H9 (cell line): ENCODE results near the gene ACADSB. TPM values are rescaled to one million over a fixed set of nuclear protein-coding genes. Genes with fewer than 3 reads are reported as not detected.

Experiments
- DNase-seq: peaks from one replicate; pipeline ENCODE4 v3.0.0-alpha.2; 2017
- H2AFZ ChIP-seq: one replicate; pipeline ENCODE4 v1.6.1; 2013; ENCODE audit warnings: mild to moderate bottlenecking, low read length, control low read depth, moderate library complexity
- H2AK5ac ChIP-seq: 2 replicates; pipeline ENCODE4 v1.6.1; 2013; ENCODE audit warnings: low read length, control low read depth, mixed read lengths; ENCODE audit not compliant: insufficient read length
- H2BK120ac ChIP-seq: one replicate; pipeline ENCODE4 v1.6.1; 2013; ENCODE audit warnings: low read depth, mild to moderate bottlenecking, low read length, control low read depth, inconsistent platforms; ENCODE audit not compliant: poor library complexity, severe bottlenecking
- H2BK12ac ChIP-seq: 2 replicates; pipeline ENCODE4 v1.6.1; 2013; ENCODE audit warnings: low read length, control low read depth, mixed read lengths, low read depth; ENCODE audit not compliant: insufficient read length
- H2BK15ac ChIP-seq: 2 replicates; pipeline ENCODE4 v1.6.1; 2013; ENCODE audit warnings: low read depth, low read length, control low read depth
- H2BK20ac ChIP-seq: one replicate; pipeline ENCODE4 v1.6.1; 2013; ENCODE audit warnings: low read depth, mild to moderate bottlenecking, low read length, control low read depth, inconsistent platforms; ENCODE audit not compliant: poor library complexity, severe bottlenecking
- H2BK5ac ChIP-seq: 2 replicates; pipeline ENCODE4 v1.6.1; 2013; ENCODE audit warnings: low read length, control low read depth, mixed read lengths; ENCODE audit not compliant: insufficient read length
- H3K14ac ChIP-seq: 2 replicates; pipeline ENCODE4 v1.6.1; 2013; ENCODE audit warnings: low read length, control low read depth; ENCODE audit not compliant: insufficient read depth
- H3K18ac ChIP-seq: 2 replicates; pipeline ENCODE4 v1.6.1; 2013; ENCODE audit warnings: low read depth, mild to moderate bottlenecking, mixed read lengths, low read length, control low read depth; ENCODE audit not compliant: insufficient read length
- H3K23ac ChIP-seq: 2 replicates; pipeline ENCODE4 v1.6.1; 2013; ENCODE audit warnings: low read length, control low read depth, mixed read lengths, low read depth; ENCODE audit not compliant: insufficient read length
- H3K23me2 ChIP-seq: 2 replicates; pipeline ENCODE4 v1.6.1; 2013; ENCODE audit warnings: low read depth, mild to moderate bottlenecking, mixed read lengths, low read length, control low read depth; ENCODE audit not compliant: insufficient read length, poor library complexity, severe bottlenecking
- H3K27ac ChIP-seq: 2 replicates; pipeline ENCODE4 v1.5.1; 2013; ENCODE audit warnings: low read length, control low read depth, mixed read lengths, low read depth; ENCODE audit not compliant: insufficient read length
- H3K27me3 ChIP-seq: 2 replicates; pipeline ENCODE4 v1.6.1; 2013; ENCODE audit warnings: low read length, control low read depth, inconsistent platforms; ENCODE audit not compliant: insufficient read depth
- H3K4ac ChIP-seq: 2 replicates; pipeline ENCODE4 v1.6.1; 2013; ENCODE audit warnings: low read depth, mild to moderate bottlenecking, control low read depth, inconsistent platforms, low read length, moderate library complexity
- H3K4me1 ChIP-seq: 2 replicates; pipeline ENCODE4 v1.6.1; 2013; ENCODE audit warnings: low read length, control low read depth, inconsistent platforms; ENCODE audit not compliant: insufficient read depth
- H3K4me2 ChIP-seq: 2 replicates; pipeline ENCODE4 v1.6.1; 2013; ENCODE audit warnings: low read length, control low read depth, mixed read lengths; ENCODE audit not compliant: insufficient read length, insufficient read depth
- H3K56ac ChIP-seq: 2 replicates; pipeline ENCODE4 v1.6.1; 2013; ENCODE audit warnings: low read depth, mild to moderate bottlenecking, mixed read lengths, low read length, control low read depth; ENCODE audit not compliant: insufficient read length
- H3K79me1 ChIP-seq: 2 replicates; pipeline ENCODE4 v1.6.1; 2013; ENCODE audit warnings: low read depth, mild to moderate bottlenecking, moderate library complexity, low read length, control low read depth, inconsistent platforms; ENCODE audit not compliant: insufficient read depth, poor library complexity, severe bottlenecking
- H3K79me2 ChIP-seq: 2 replicates; pipeline ENCODE4 v1.6.1; 2013; ENCODE audit warnings: low read length, control low read depth, inconsistent platforms; ENCODE audit not compliant: insufficient read depth
- H3K9ac ChIP-seq: 2 replicates; pipeline ENCODE4 v1.6.1; 2013; ENCODE audit warnings: low read length, control low read depth, mixed read lengths; ENCODE audit not compliant: insufficient read length; ENCODE audit errors: extremely low read depth
- H3K9me3 ChIP-seq: one replicate; pipeline ENCODE4 v1.6.1; 2013; ENCODE audit warnings: low read depth, low read length, inconsistent platforms; ENCODE audit not compliant: control insufficient read depth
- H3T11ph ChIP-seq: one replicate; pipeline ENCODE4 v1.6.1; 2013; ENCODE audit warnings: mild to moderate bottlenecking, low read length, control low read depth, inconsistent platforms
- H4K20me1 ChIP-seq: one replicate; pipeline ENCODE4 v1.6.1; 2013; ENCODE audit not compliant: control insufficient read depth, insufficient read length, insufficient read depth
- H4K5ac ChIP-seq: 2 replicates; pipeline ENCODE4 v1.6.1; 2013; ENCODE audit warnings: low read depth, mild to moderate bottlenecking, mixed read lengths, low read length, control low read depth; ENCODE audit not compliant: insufficient read length
- H4K8ac ChIP-seq: replicated peaks from 2 replicates; pipeline ENCODE4 v1.6.1; 2013; ENCODE audit warnings: low read length, control low read depth, mixed read lengths, low read depth; ENCODE audit not compliant: insufficient read length
- H4K91ac ChIP-seq: 2 replicates; pipeline ENCODE4 v1.6.1; 2013; ENCODE audit warnings: low read depth, mild to moderate bottlenecking, moderate library complexity, mixed read lengths, low read length, control low read depth; ENCODE audit not compliant: insufficient read length
- H3K27ac Mint-ChIP-seq, 3 experiments: 2 replicates in 2 of 3; 3 replicates in 1 of 3; pipeline ENCODE4 v1.8.0; 2020 to 2021; ENCODE audit warnings: mixed read lengths in 3 of 3, mild to moderate bottlenecking in 1 of 3, moderate library complexity in 1 of 3
- H3K27me3 Mint-ChIP-seq: 2 replicates; pipeline ENCODE4 v1.8.0; 2021; ENCODE audit warnings: low read depth, mild to moderate bottlenecking, moderate library complexity, mixed read lengths
- H3K36me3 Mint-ChIP-seq, 3 experiments: 2 replicates in 2 of 3; 3 replicates in 1 of 3; pipeline ENCODE4 v1.8.0; 2020 to 2021; ENCODE audit warnings: low read depth in 3 of 3, mixed read lengths in 3 of 3; ENCODE audit not compliant: insufficient read depth in 1 of 3
- H3K4me1 Mint-ChIP-seq, 2 experiments: 2 replicates each; pipeline ENCODE4 v1.8.0; 2020; ENCODE audit warnings: mixed read lengths in 2 of 2
- H3K4me3 Mint-ChIP-seq, 2 experiments: 2 replicates in 1 of 2; 3 replicates in 1 of 2; pipeline ENCODE4 v1.8.0; 2020 to 2021; ENCODE audit warnings: mild to moderate bottlenecking in 2 of 2, mixed read lengths in 2 of 2, moderate library complexity in 1 of 2
- H3K9me3 Mint-ChIP-seq, 2 experiments: 2 replicates in 1 of 2; 3 replicates in 1 of 2; pipeline ENCODE4 v1.8.0; 2020; ENCODE audit warnings: mild to moderate bottlenecking in 2 of 2, mixed read lengths in 2 of 2, moderate library complexity in 1 of 2
- CTCF ChIP-seq: fragments of 200-600 bp; sonication (generic); conservative IDR thresholded peaks from 3 replicates; pipeline ENCODE4 v1.8.0; 2021; ENCODE audit warnings: antibody characterized with exemption, mild to moderate bottlenecking
- WGBS: extraction: QIAGEN DNeasy Blood & Tissue Kit; methylation state at CpG from one replicate; pipeline ENCODE4 v1.1.7; 2013; ENCODE audit warnings: missing lambda C conversion rate, low lambda C conversion rate, mixed read lengths; ENCODE audit not compliant: insufficient read length; ENCODE audit errors: extremely low coverage; 5-methylcytosine and 5-hydroxymethylcytosine counted together
- total RNA-seq: library from RNA; stranded (reverse); gene quantifications from 2 replicates; pipeline ENCODE4 v1.2.1, GENCODE V29; 2021

ACADSB gene
- total RNA-seq, 1 experiment from 2014 or later, result 35.1 TPM

GRCh38 chr10:123096452-123096851 lies 87.6 kb downstream of the ACADSB start:
- no peaks in the 10 kb centered on the region for H3K9me3 Mint-ChIP-seq
- no peaks in the 10 kb centered on the region; a peak in 1 of 7 replicates for H3K36me3 Mint-ChIP-seq
- Histone ChIP-seq H3K27me3 (no peaks in the 10 kb centered on the region), H2BK15ac (no peak overlapping the region), H2AFZ (no peak overlapping the region), H4K5ac (no peak overlapping the region), H3K14ac (no peak overlapping the region), H2AK5ac (no peak overlapping the region), H3K4me1 (no peaks in the 10 kb centered on the region), H3K4ac (no peak overlapping the region), H2BK12ac (no peak overlapping the region), H3K23me2 (no peaks in the 10 kb centered on the region), H2BK120ac (no peak overlapping the region), H3K56ac (no peak overlapping the region), H4K8ac (no peak overlapping the region), H3K4me2 (no peak overlapping the region), H2BK20ac (no peak overlapping the region), H3T11ph (no peak overlapping the region), H4K91ac (no peak overlapping the region), H3K18ac (no peak overlapping the region), H3K27ac (no peak overlapping the region), H3K9me3 (no peaks in the 10 kb centered on the region), H3K9ac (no peak overlapping the region), H4K20me1 (no peaks in the 10 kb centered on the region), H3K23ac (no peak overlapping the region), H3K79me1 (no peaks in the 10 kb centered on the region), H3K79me2 (no peaks in the 10 kb centered on the region), H2BK5ac (no peak overlapping the region)
- DNase-seq, result no peak
- H3K4me1 Mint-ChIP-seq, result peaks cover 0 to 4% of the 10 kb centered on the region in 2 experiments; a peak in 2 of 4 replicates
- no CpG with 5 or more reads among the region's 5 CpGs for WGBS
- no peak overlapping the region for H3K4me3 Mint-ChIP-seq
- H3K27me3 Mint-ChIP-seq, result peaks cover 34% of the 10 kb centered on the region
- TF ChIP-seq CTCF, result no peak
- no peak overlapping the region for H3K27ac Mint-ChIP-seq
